ENCODE results near the gene SPOPL.

- no peak for TF ChIP-seq POLR2A (IDR thresholded peaks at IDR 0.05)
- no peak for TF ChIP-seq POLR2AphosphoS5 (IDR thresholded peaks at IDR 0.05)
These were observed 762 bp upstream of the SPOPL start for GRCh38 chr2:138500592-138501424.
